GM12878 (cell line): Measurements from ENCODE around the gene GRAMD2B. TPM values are rescaled to one million over a fixed set of nuclear protein-coding genes. Genes with fewer than 3 reads are reported as not detected.

ENCODE experiments used
- ATAC-seq: fragments of 200-7000 bp; cut with Tn5 transposase; 3 replicates; pipeline ENCODE4 v1.9.1; 2020; ENCODE audit warnings: mild to moderate bottlenecking, moderate library complexity
- BruUV-seq: library from RNA; stranded (reverse); fragments of 400-500 nt; replicated peaks from 2 replicates; lab custom pipeline; 2021; lab: Mats Ljungman, UMichigan
- CTCF ChIA-PET: fragments of 300-600 bp; sonication (Branson Sonifier 250); formaldehyde crosslinking; extraction: SDS; loops from one replicate; lab custom pipeline; 2021; ENCODE audit warnings: inconsistent platforms; lab: Yijun Ruan, JAX
- POLR2A ChIA-PET: fragments of 350-600 bp; formaldehyde crosslinking; extraction: SDS; loops from one replicate; lab custom pipeline; 2021; ENCODE audit warnings: inconsistent platforms; lab: Charles Lee
- RAD21 ChIA-PET: fragments of 300-600 bp; sonication (Branson Sonifier 250); formaldehyde crosslinking; loops from one replicate; lab custom pipeline; 2023; ENCODE audit warnings: antibody characterized with exemption; ENCODE audit not compliant: unreplicated experiment; lab: Charles Lee
- SMC1A ChIA-PET: fragments of 300-600 bp; sonication (Branson Sonifier 250); formaldehyde crosslinking; loops from one replicate; lab custom pipeline; 2023; ENCODE audit not compliant: unreplicated experiment, uncharacterized antibody; lab: Charles Lee
- DNase-seq: peaks from one replicate; pipeline ENCODE4 v3.0.0-alpha.2; 2011; ENCODE audit warnings: low read depth, low spot score
- FAIRE-seq: peaks from 3 replicates; lab custom pipeline; 2011; peaks lifted over from hg19 to GRCh38; lab: Jason Lieb, UNC
- H2AFZ ChIP-seq: 2 replicates; pipeline ENCODE4 v1.6.0; 2011; ENCODE audit warnings: low read depth, low read length, control low read depth; ENCODE audit not compliant: control insufficient read depth
- H3K27ac ChIP-seq: 2 replicates; pipeline ENCODE4 v1.5.1; 2011; ENCODE audit warnings: control low read depth; ENCODE audit not compliant: control insufficient read depth, insufficient read depth
- H3K27me3 ChIP-seq, 2 experiments: replicated peaks in 1 of 2; 2 replicates each; pipeline versions ENCODE4 v1.6.0 to v1.6.1; 2011; ENCODE audit warnings: low read length in 1 of 2; ENCODE audit not compliant: control insufficient read depth in 2 of 2, insufficient read depth in 2 of 2
- H3K36me3 ChIP-seq, 2 experiments: 2 replicates each; pipeline ENCODE4 v1.5.1; 2011; ENCODE audit warnings: low read length in 1 of 2; ENCODE audit not compliant: control insufficient read depth in 2 of 2, insufficient read depth in 2 of 2
- H3K4me1 ChIP-seq: 2 replicates; pipeline ENCODE4 v1.6.1; 2011; ENCODE audit warnings: mild to moderate bottlenecking, low read length, moderate library complexity, mixed read lengths; ENCODE audit not compliant: control insufficient read depth, insufficient read depth
- H3K4me2 ChIP-seq: 2 replicates; pipeline ENCODE4 v1.6.0; 2011; ENCODE audit warnings: control low read depth; ENCODE audit not compliant: control insufficient read depth, insufficient read depth
- H3K4me3 ChIP-seq: fragments of 200-600 bp; sonication (generic); 2 replicates; pipeline ENCODE4 v1.5.1; 2016
- H3K79me2 ChIP-seq: 2 replicates; pipeline ENCODE4 v1.6.0; 2011; ENCODE audit warnings: low read length; ENCODE audit not compliant: control insufficient read depth, insufficient read depth
- H3K9ac ChIP-seq: 2 replicates; pipeline ENCODE4 v1.8.0; 2011; ENCODE audit warnings: low read length, control low read depth, mixed read lengths; ENCODE audit not compliant: control insufficient read depth, insufficient read depth
- H3K9me3 ChIP-seq: replicated peaks from 3 replicates; pipeline ENCODE4 v1.5.1; 2011; ENCODE audit warnings: mild to moderate bottlenecking, low read length; ENCODE audit not compliant: control insufficient read depth, insufficient read depth
- H4K20me1 ChIP-seq: 2 replicates; pipeline ENCODE4 v1.6.0; 2011; ENCODE audit not compliant: control insufficient read depth, insufficient read depth
- ASH2L ChIP-seq: fragments of 300-600, 200-600 bp; sonication (generic); IDR thresholded peaks from 2 replicates; pipeline ENCODE4 v1.6.1; 2017; ENCODE audit warnings: low read depth, mild to moderate bottlenecking, borderline replicate concordance
- CBFB ChIP-seq: IDR thresholded peaks from 2 replicates; pipeline ENCODE4 v1.6.1; 2016; ENCODE audit warnings: antibody characterized with exemption, low read depth
- CBX3 ChIP-seq: fragments of 200-600 bp; sonication (generic); IDR thresholded peaks from 2 replicates; pipeline ENCODE4 v1.6.1; 2016; ENCODE audit warnings: low read depth, borderline replicate concordance
- CBX5 ChIP-seq: sonication (generic); IDR thresholded peaks from 2 replicates; pipeline ENCODE4 v1.6.1; 2016; ENCODE audit warnings: low read depth, moderate library complexity, mild to moderate bottlenecking, inconsistent platforms
- E2F4 ChIP-seq: IDR thresholded peaks from 2 replicates; pipeline ENCODE4 v1.6.1; 2012; ENCODE audit warnings: low read depth, low read length, improper control_type of control experiment
- MAX ChIP-seq: IDR thresholded peaks from 2 replicates; pipeline ENCODE4 v1.6.1; 2012; ENCODE audit warnings: low read depth, low read length, improper control_type of control experiment
- MEF2A ChIP-seq: IDR thresholded peaks from 2 replicates; pipeline ENCODE4 v1.6.1; 2011; ENCODE audit warnings: low read depth, mild to moderate bottlenecking, low read length, moderate library complexity; ENCODE audit not compliant: insufficient read depth
- MTA2 ChIP-seq: fragments of 450-650 bp; IDR thresholded peaks from 2 replicates; pipeline ENCODE4 v1.6.1; 2016; ENCODE audit warnings: low read depth, mild to moderate bottlenecking, moderate library complexity
- NFXL1 ChIP-seq: fragments of 450-650 bp; IDR thresholded peaks from 2 replicates; pipeline ENCODE4 v1.6.1; 2017; ENCODE audit warnings: antibody characterized with exemption, mild to moderate bottlenecking, borderline replicate concordance
- RELA ChIP-seq: fragments of 450-650 bp; IDR thresholded peaks from 2 replicates; pipeline ENCODE4 v1.8.0; 2014; ENCODE audit warnings: borderline replicate concordance; ENCODE audit not compliant: partially characterized antibody
- RUNX3 ChIP-seq: IDR thresholded peaks from 2 replicates; pipeline ENCODE4 v1.6.1; 2012; ENCODE audit warnings: low read length, inconsistent platforms
- SREBF2 ChIP-seq: IDR thresholded peaks from 2 replicates; pipeline ENCODE4 v1.6.1; 2012; ENCODE audit warnings: mild to moderate bottlenecking, low read length
- WGBS: methylation state at CpG from one replicate; pipeline ENCODE4 v1.1.6; 2016; ENCODE audit warnings: low lambda C conversion rate; ENCODE audit not compliant: insufficient replicate concordance, insufficient coverage; ENCODE audit errors: missing lambda C conversion rate; 5-methylcytosine and 5-hydroxymethylcytosine counted together
- in situ Hi-C: fragments of 300-500 bp; cut with MboI; formaldehyde crosslinking; loops from 9 replicates; pipeline ENCODE4 v1.14.3; 2018; ENCODE audit warnings: mixed read lengths
- intact Hi-C: fragments of 100-400 bp; cut with micrococcal nuclease; formaldehyde crosslinking; loops from one replicate; pipeline ENCODE4 v1.14.2; 2022; ENCODE audit not compliant: unreplicated experiment
- polyA plus RNA-seq, 11 experiments: library from polyadenylated mRNA; depleted of rRNA in 4 of 11; unstranded in 6 of 11; stranded (reverse) in 5 of 11; fragments of >200 nt; fragmentation: Nextera tagmentation in 4 of 11; fragmentation: Illumina TruSeq in 1 of 11; extraction: Ambion mirVana in 4 of 11; extraction: Trizol in 1 of 11; gene quantifications; 1 replicate in 1 of 11; 2 replicates in 10 of 11; pipeline versions ENCODE4 v1.2.1 to v1.2.3, GENCODE V29; 2011 to 2016; ENCODE audit warnings: inconsistent platforms in 2 of 11, missing spikeins in 2 of 11, low read depth in 1 of 11
- total RNA-seq, 4 experiments: library from RNA; depleted of rRNA in 3 of 4; stranded (reverse); fragments of >200 nt in 3 of 4; fragmentation: Illumina TruSeq in 1 of 4; extraction: Trizol in 1 of 4; gene quantifications; 2 replicates each; pipeline versions ENCODE4 v1.2.1 to v1.2.3, GENCODE V29; 2013 to 2021
- TF ChIP-seq, protein P1 (sequence below): IDR thresholded peaks from 2 replicates; pipeline ENCODE4 v1.6.1; 2012; ENCODE audit warnings: low read depth, low read length, improper control_type of control experiment

GRAMD2B gene
- total and polyA plus RNA-seq, 10 of the 15 experiments (the other 5 are each of a cell fraction or from before 2014, with no cell fraction given) = 1.9 to 21.5 (median 8.4) TPM

GRCh38 chr5:126452477-126452876 lies 29.3 kb downstream of the GRAMD2B start:
- Histone ChIP-seq H3K4me2 (no peak overlapping the region), H3K27me3 (no peaks in the 10 kb centered on the region), H3K4me1 (peaks cover 20% of the 10 kb centered on the region), H3K4me3 (no peak overlapping the region), H3K79me2 (no peaks in the 10 kb centered on the region; the same call in 1 of the 2 replicates), H3K36me3 (no peaks in the 10 kb centered on the region), H3K9me3 (no peaks in the 10 kb centered on the region; the same call in 2 of the 3 replicates), H2AFZ (no peak overlapping the region), H4K20me1 (no peaks in the 10 kb centered on the region), H3K27ac (no peak overlapping the region), H3K9ac (no peak overlapping the region)
- intact Hi-C loops (no loop called here), in situ Hi-C loops (no loop called here)
- ChIA-PET POLR2A (no interaction called here), CTCF (no interaction called here), RAD21 (no interaction called here), SMC1A (no interaction called here)
- ATAC-seq = no peak
- no peak for TF ChIP-seq SREBF2
- BruUV-seq = no TSS peak
- DNase-seq = no peak
- FAIRE-seq = no peak
- 89% methylated on average over 1 of the region's 1 CpG for WGBS

DNA sequence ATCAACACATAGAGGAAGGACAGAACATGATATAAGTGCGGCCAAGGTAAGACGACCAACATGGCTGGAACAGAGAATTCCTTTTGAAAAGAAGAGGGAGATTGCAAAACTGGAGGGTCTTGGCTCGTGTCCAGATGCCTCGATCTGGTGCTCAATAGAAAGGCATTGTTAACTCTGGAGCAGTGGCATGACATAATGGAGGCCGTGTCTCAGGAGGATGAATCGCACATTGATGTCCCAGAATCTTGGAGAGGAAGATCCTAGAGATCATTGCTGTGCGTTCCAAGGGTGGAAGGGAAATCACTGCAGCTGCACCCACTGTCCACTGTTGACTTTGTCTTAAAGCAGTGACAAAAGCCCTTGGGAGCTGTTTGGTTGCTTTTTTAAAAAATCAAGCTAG lies 30.9 kb downstream of the GRAMD2B start:
- H4K20me1 ChIP-seq = no peaks in the 10 kb centered on the region
- ChIA-PET SMC1A (no interaction called here), CTCF (no interaction called here), POLR2A (no interaction called here), RAD21 (no interaction called here)
- in situ Hi-C loops = no loop called here
- no peaks in the 10 kb centered on the region; the same call in 2 of the 3 replicates for H3K9me3 ChIP-seq
- no peak overlapping the region for H2AFZ ChIP-seq
- no peak overlapping the region for H3K4me2 ChIP-seq
- H3K27me3 ChIP-seq = no peaks in the 10 kb centered on the region
- H3K79me2 ChIP-seq = no peaks in the 10 kb centered on the region; the same call in 1 of the 2 replicates
- WGBS = 92% methylated on average over 7 of the region's 7 CpGs
- intact Hi-C loops = no loop called here
- H3K27ac ChIP-seq = no peak overlapping the region
- H3K4me1 ChIP-seq = peaks cover 20% of the 10 kb centered on the region
- DNase-seq (no peak), ATAC-seq (no peak), FAIRE-seq (no peak)
- H3K4me3 ChIP-seq = no peak overlapping the region
- no peaks in the 10 kb centered on the region for H3K36me3 ChIP-seq
- BruUV-seq = no TSS peak
- no peak overlapping the region for H3K9ac ChIP-seq
- no peak for TF ChIP-seq MEF2A
- TF ChIP-seq SREBF2 = no peak
- TF ChIP-seq, protein P1, sequence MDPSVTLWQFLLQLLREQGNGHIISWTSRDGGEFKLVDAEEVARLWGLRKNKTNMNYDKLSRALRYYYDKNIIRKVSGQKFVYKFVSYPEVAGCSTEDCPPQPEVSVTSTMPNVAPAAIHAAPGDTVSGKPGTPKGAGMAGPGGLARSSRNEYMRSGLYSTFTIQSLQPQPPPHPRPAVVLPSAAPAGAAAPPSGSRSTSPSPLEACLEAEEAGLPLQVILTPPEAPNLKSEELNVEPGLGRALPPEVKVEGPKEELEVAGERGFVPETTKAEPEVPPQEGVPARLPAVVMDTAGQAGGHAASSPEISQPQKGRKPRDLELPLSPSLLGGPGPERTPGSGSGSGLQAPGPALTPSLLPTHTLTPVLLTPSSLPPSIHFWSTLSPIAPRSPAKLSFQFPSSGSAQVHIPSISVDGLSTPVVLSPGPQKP = no peak
- TF ChIP-seq CBX5 = no peak
- TF ChIP-seq ASH2L = no peak
- no peak for TF ChIP-seq MAX
- TF ChIP-seq RUNX3 = no peak
- no peak for TF ChIP-seq CBX3
- no peak for TF ChIP-seq MTA2
- TF ChIP-seq CBFB = no peak
- TF ChIP-seq E2F4 = no peak
- no peak for TF ChIP-seq RELA
- TF ChIP-seq NFXL1 = no peak
